Cardiac muscle cell (in vitro differentiated cells and primary cell): ENCODE measurements around the gene SH3PXD2B. TPM values are rescaled to one million over a fixed set of nuclear protein-coding genes. Genes with fewer than 3 reads are reported as not detected.
"Not testable (repeated sequence)": the region's sequence is repeated elsewhere in the genome, so short reads cannot be mapped to it uniquely, and the experiment has no call there.

Experiments used
- DNase-seq, 2 donors: peaks; one replicate each; pipeline versions ENCODE4 v3.0.0 to v3.0.0-alpha.2; 2010 to 2017; ENCODE audit warnings: low read depth in 1 of 2, low spot score in 1 of 2
- H3K27ac ChIP-seq: fragments of 200-600 bp; sonication (generic); 2 replicates; pipeline ENCODE4 v1.5.1; 2016
- H3K27me3 ChIP-seq: fragments of 200-600 bp; sonication (generic); 2 replicates; pipeline ENCODE4 v1.6.0; 2016; ENCODE audit warnings: control low read depth
- H3K36me3 ChIP-seq: fragments of 200-600 bp; sonication (generic); 2 replicates; pipeline ENCODE4 v1.5.1; 2016; ENCODE audit warnings: control low read depth
- H3K4me1 ChIP-seq: fragments of 200-600 bp; sonication (generic); 2 replicates; pipeline ENCODE4 v1.8.1; 2017; ENCODE audit warnings: low read depth, mild to moderate bottlenecking, mixed run types
- H3K4me3 ChIP-seq: fragments of 200-600 bp; sonication (generic); 2 replicates; pipeline ENCODE4 v1.5.1; 2016; ENCODE audit warnings: mild to moderate bottlenecking
- H3K9me3 ChIP-seq: fragments of 200-600 bp; sonication (generic); 2 replicates; pipeline ENCODE4 v1.5.1; 2017; ENCODE audit warnings: low read depth, mild to moderate bottlenecking, control low read depth
- CTCF ChIP-seq: IDR thresholded peaks from 2 replicates; pipeline ENCODE4 v1.5.1; 2012; ENCODE audit warnings: low read depth, mild to moderate bottlenecking, low read length
- polyA plus RNA-seq: library from polyadenylated mRNA; unstranded; fragments of >200 nt; fragmentation: Nextera tagmentation; extraction: Ambion mirVana; gene quantifications from 2 replicates; pipeline ENCODE4 v1.2.1, GENCODE V29; 2016
- total RNA-seq: library from RNA; depleted of rRNA; stranded (reverse); fragments of >200 nt; gene quantifications from 2 replicates; pipeline ENCODE4 v1.2.3, GENCODE V29; 2016

SH3PXD2B gene
- total and polyA plus RNA-seq, 2 experiments from 2014 or later = 13.9 to 27.6 TPM

DNA sequence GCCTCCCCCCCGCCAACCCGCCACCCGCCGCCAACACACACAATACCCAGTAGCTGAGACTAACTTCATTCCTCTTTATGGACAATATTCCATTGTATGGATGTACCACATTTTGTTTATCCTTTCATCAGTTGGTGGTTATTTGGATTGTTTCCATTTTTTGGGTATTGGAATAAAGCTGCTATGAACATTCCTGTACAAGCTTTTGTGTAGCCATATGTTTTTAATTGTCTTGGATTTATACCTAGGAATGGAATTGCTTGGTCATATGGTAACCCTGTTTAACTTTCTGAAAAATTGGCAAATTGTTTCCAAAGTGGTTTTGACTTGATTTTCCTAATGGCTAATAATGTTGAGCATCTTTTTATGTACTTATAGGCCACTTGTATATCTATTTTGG is 165.9 kb downstream of the SH3PXD2B start:
- Histone ChIP-seq H3K27ac (no peak overlapping the region), H3K36me3 (no peaks in the 10 kb centered on the region), H3K4me3 (no peak overlapping the region), H3K4me1 (no peaks in the 10 kb centered on the region), H3K9me3 (no peaks in the 10 kb centered on the region), H3K27me3 (no peaks in the 10 kb centered on the region)
- DNase-seq = no peak
- no peak for TF ChIP-seq CTCF

DNA sequence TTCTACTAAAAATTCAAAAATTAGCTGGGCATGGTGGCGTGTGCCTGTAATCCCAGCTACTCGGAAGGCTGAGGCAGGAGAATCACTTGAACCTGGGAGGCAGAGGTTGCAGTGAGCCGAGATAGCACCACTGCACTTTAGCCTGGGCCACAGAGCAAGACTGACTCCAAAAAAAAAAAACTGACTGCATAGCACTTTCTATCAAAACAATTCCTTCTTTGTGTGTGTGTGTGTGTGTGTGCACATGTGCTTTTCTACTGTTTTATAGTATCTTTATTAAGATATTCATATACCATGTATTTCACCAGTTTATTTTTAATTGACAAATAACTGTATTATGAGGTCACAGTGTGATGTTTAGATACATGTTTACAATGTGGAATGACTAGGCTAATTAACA is 167.2 kb downstream of the SH3PXD2B start:
- not testable (repeated sequence) for DNase-seq, H3K36me3 ChIP-seq, H3K4me1 ChIP-seq, H3K4me3 ChIP-seq, H3K9me3 ChIP-seq, H3K27me3 ChIP-seq, H3K27ac ChIP-seq

DNA sequence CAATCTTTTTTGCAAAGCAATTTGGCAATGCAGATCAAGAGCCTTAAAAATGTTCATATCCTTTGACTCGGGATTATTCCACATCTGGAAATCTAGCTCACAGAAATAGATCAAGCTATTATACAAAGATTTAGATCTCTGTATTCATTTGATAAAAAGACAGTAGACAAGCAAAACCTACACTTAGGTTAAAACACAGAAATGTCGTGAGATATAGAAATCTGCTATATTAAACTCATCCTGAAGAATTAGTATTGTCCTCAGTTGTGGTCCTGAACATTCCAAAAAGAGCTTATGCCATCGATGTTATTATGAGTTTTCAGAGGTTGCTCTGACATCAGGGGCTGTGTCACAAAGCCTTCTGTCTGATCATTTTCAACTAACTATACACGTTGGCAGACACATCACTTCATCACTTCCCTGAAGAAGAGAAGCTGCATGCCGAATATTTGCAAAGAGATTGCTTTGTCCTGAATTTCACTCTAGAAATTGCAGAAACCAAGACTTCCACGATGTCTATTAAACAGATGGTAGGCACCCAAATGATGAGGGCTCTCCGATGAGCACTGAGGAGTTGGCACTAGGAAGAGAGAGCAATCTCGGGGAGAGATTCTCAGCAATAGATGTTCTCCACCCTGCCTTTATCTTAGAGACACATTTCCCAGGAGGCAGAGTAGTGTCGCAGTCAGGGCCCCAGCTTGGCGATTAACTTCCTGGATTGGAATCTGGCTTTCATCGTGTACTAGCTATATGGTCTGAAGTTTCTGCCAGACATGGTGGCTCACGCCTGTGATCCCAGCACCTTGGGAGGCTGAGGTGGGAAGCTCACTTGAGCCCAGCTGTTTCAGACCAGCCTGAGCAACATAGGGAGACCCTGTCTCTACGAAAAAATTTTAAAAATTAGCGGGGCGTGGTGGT is 168.8 kb downstream of the SH3PXD2B start:
- no peaks in the 10 kb centered on the region for H3K9me3 ChIP-seq
- H3K4me1 ChIP-seq = peaks cover 11% of the 10 kb centered on the region
- H3K27ac ChIP-seq = no peak overlapping the region
- no peaks in the 10 kb centered on the region for H3K27me3 ChIP-seq
- H3K4me3 ChIP-seq = no peak overlapping the region
- TF ChIP-seq CTCF = no peak
- DNase-seq = no peak
- H3K36me3 ChIP-seq = no peaks in the 10 kb centered on the region

DNA sequence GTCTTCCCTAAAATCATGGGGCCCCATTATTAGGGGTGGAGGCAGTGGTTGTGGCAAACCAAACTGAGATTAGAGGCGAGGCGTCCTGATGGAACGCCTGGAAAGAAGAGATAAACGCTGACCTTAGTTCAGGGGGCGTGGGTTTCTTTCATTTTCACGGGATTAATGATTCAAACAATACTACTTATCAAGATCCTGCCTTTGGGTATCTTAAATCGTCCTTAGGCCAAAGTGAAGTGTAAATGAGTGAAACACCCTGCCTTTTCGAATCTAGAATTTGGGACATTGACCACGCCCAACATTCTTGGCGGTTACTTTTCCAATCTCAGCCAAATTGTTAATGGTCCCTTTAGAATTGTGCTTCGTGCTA is 169.7 kb downstream of the SH3PXD2B start:
- Histone ChIP-seq H3K36me3 (no peaks in the 10 kb centered on the region), H3K9me3 (no peaks in the 10 kb centered on the region), H3K27ac (peak overlapping the region; percentile 88), H3K27me3 (no peaks in the 10 kb centered on the region), H3K4me3 (peak overlapping the region; percentile 89), H3K4me1 (peaks cover 11% of the 10 kb centered on the region)
- TF ChIP-seq CTCF = no peak
- peak in 1 of 2 donors; percentile 38 for DNase-seq

- H3K36me3 ChIP-seq = no peaks in the 10 kb centered on the region
- H3K4me3 ChIP-seq = peak overlapping the region; percentile 89
- no peaks in the 10 kb centered on the region for H3K9me3 ChIP-seq
- H3K27ac ChIP-seq = peak overlapping the region; percentile 88
- peak; percentile 90 to 94 for DNase-seq
- peaks cover 11% of the 10 kb centered on the region for H3K4me1 ChIP-seq
- no peaks in the 10 kb centered on the region for H3K27me3 ChIP-seq
- no peak for TF ChIP-seq CTCF
Observed at GRCh38 chr5:172283862-172284610, 170.3 kb downstream of the SH3PXD2B start.
